Nephron (organoid): Measurements from ENCODE around the gene PCMT1.

Experiments used
- H3K27ac Mint-ChIP-seq, 3 experiments: 2 replicates each; pipeline ENCODE4 v1.8.0; 2020; ENCODE audit warnings: mixed read lengths in 3 of 3, mild to moderate bottlenecking in 2 of 3, moderate library complexity in 1 of 3
- H3K27me3 Mint-ChIP-seq: 2 replicates; pipeline ENCODE4 v1.8.0; 2021; ENCODE audit warnings: low read depth, mild to moderate bottlenecking, moderate library complexity, mixed read lengths
- H3K36me3 Mint-ChIP-seq: 2 replicates; pipeline ENCODE4 v1.8.0; 2020; ENCODE audit warnings: low read depth, mixed read lengths
- H3K4me1 Mint-ChIP-seq: 2 replicates; pipeline ENCODE4 v1.8.0; 2020; ENCODE audit warnings: mixed read lengths
- H3K4me3 Mint-ChIP-seq, 3 experiments: 2 replicates each; pipeline ENCODE4 v1.8.0; 2020; ENCODE audit warnings: mild to moderate bottlenecking in 3 of 3, mixed read lengths in 3 of 3, moderate library complexity in 2 of 3
- H3K9me3 Mint-ChIP-seq: 2 replicates; pipeline ENCODE4 v1.8.0; 2020; ENCODE audit warnings: mixed read lengths
- CTCF ChIP-seq, 3 experiments: fragments of 200-600 bp; sonication (generic); IDR thresholded peaks; one replicate each; pipeline ENCODE4 v1.5.0; 2021; ENCODE audit warnings: antibody characterized with exemption in 3 of 3; ENCODE audit not compliant: unreplicated experiment in 3 of 3

Gene PCMT1

GRCh38 chr6:149754548-149754947 lies 5.0 kb downstream of the PCMT1 start:
- H3K36me3 Mint-ChIP-seq = no peaks in the 10 kb centered on the region
- H3K4me1 Mint-ChIP-seq = peaks cover 6% of the 10 kb centered on the region
- H3K27me3 Mint-ChIP-seq = no peaks in the 10 kb centered on the region
- no peak overlapping the region for H3K27ac Mint-ChIP-seq
- H3K4me3 Mint-ChIP-seq = no peak overlapping the region
- no peak for TF ChIP-seq CTCF (IDR thresholded peaks at IDR 0.05; ENCODE audit: unreplicated experiment in 3 of 3)
- H3K9me3 Mint-ChIP-seq = no peaks in the 10 kb centered on the region

GRCh38 chr6:149755300-149756260 lies 6.0 kb downstream of the PCMT1 start:
- Mint-ChIP-seq H3K27me3 (no peaks in the 10 kb centered on the region), H3K4me1 (peaks cover 3% of the 10 kb centered on the region), H3K36me3 (peaks cover 7% of the 10 kb centered on the region), H3K4me3 (no peak overlapping the region), H3K9me3 (no peaks in the 10 kb centered on the region), H3K27ac (peak overlapping the region in 2 of 3 experiments; percentile 55 to 86)
- TF ChIP-seq CTCF (IDR thresholded peaks at IDR 0.05; ENCODE audit: unreplicated experiment in 3 of 3) = no peak

- Mint-ChIP-seq H3K36me3 (peaks cover 7% of the 10 kb centered on the region), H3K4me1 (no peaks in the 10 kb centered on the region), H3K4me3 (no peak overlapping the region), H3K27ac (no peak overlapping the region), H3K27me3 (no peaks in the 10 kb centered on the region), H3K9me3 (no peaks in the 10 kb centered on the region)
- no peak for TF ChIP-seq CTCF (IDR thresholded peaks at IDR 0.05; ENCODE audit: unreplicated experiment in 3 of 3)
Observed at GRCh38 chr6:149756261-149756636, 6.7 kb downstream of the PCMT1 start.

GRCh38 chr6:149761438-149761837 lies 11.9 kb downstream of the PCMT1 start:
- no peaks in the 10 kb centered on the region for H3K4me1 Mint-ChIP-seq
- no peak overlapping the region for H3K27ac Mint-ChIP-seq
- no peak overlapping the region for H3K4me3 Mint-ChIP-seq
- TF ChIP-seq CTCF (IDR thresholded peaks at IDR 0.05; ENCODE audit: unreplicated experiment in 3 of 3) = no peak
- H3K27me3 Mint-ChIP-seq = no peaks in the 10 kb centered on the region
- peaks cover 32% of the 10 kb centered on the region for H3K36me3 Mint-ChIP-seq
- peaks cover 7% of the 10 kb centered on the region for H3K9me3 Mint-ChIP-seq

- Mint-ChIP-seq H3K27ac (no peak overlapping the region), H3K4me3 (no peak overlapping the region)
Observed at GRCh38 chr6:149763866-149764265, 14.3 kb downstream of the PCMT1 start.

More at GRCh38 chr6:149763866-149764265, 14.3 kb downstream of the PCMT1 start:
- no peaks in the 10 kb centered on the region for H3K4me1 Mint-ChIP-seq
- H3K27me3 Mint-ChIP-seq = no peaks in the 10 kb centered on the region
- H3K9me3 Mint-ChIP-seq = peaks cover 11% of the 10 kb centered on the region
- H3K36me3 Mint-ChIP-seq = peaks cover 48% of the 10 kb centered on the region
- TF ChIP-seq CTCF (IDR thresholded peaks at IDR 0.05; ENCODE audit: unreplicated experiment in 3 of 3) = no peak
